DMS153 treated with DMSO at 0.1 percent for 48 hours (cell line): ENCODE results near the gene NXT1.
"Not testable (repeated sequence)": the region's sequence is repeated elsewhere in the genome, so short reads cannot be mapped to it uniquely, and the experiment has no call there.

Experiments
- DNase-seq: peaks from one replicate; lab custom pipeline; 2025; ENCODE audit not compliant: unreplicated experiment; lab: John Stamatoyannopoulos, UW

NXT1 gene

GRCh38 chr20:23350196-23350903, at the start of gene NXT1:
Gene NXT1, plus strand, starts transcription at chr20:23350791. Its CDS starts 3,251 bp downstream, at chr20:23354042.
- DNase-seq, result peak; percentile 91

- DNase-seq, result no peak
Observed at GRCh38 chr20:23301436-23302050, 49.0 kb upstream of the NXT1 start.

- DNase-seq, result no peak
Observed at GRCh38 chr20:23302386-23302785, 48.2 kb upstream of the NXT1 start.

GRCh38 chr20:23302801-23303200, 47.8 kb upstream of the NXT1 start:
- no peak for DNase-seq

- no peak for DNase-seq
Observed at GRCh38 chr20:23303325-23304102, 47.1 kb upstream of the NXT1 start.

GRCh38 chr20:23304616-23305015, 46.0 kb upstream of the NXT1 start:
- DNase-seq, result no peak

GRCh38 chr20:23305098-23305497, 45.5 kb upstream of the NXT1 start:
- no peak for DNase-seq

- DNase-seq, result not testable (repeated sequence)
Observed at GRCh38 chr20:23307393-23307792, 43.2 kb upstream of the NXT1 start.

GRCh38 chr20:23308024-23308423, 42.6 kb upstream of the NXT1 start:
- no peak for DNase-seq

GRCh38 chr20:23308908-23309307, 41.7 kb upstream of the NXT1 start:
- DNase-seq, result no peak

- no peak for DNase-seq
Observed at GRCh38 chr20:23309781-23310180, 40.8 kb upstream of the NXT1 start.

- no peak for DNase-seq
Observed at GRCh38 chr20:23311947-23312506, 38.6 kb upstream of the NXT1 start.

GRCh38 chr20:23313271-23313670, 37.3 kb upstream of the NXT1 start:
- DNase-seq, result no peak

GRCh38 chr20:23314699-23315098, 35.9 kb upstream of the NXT1 start:
- no peak for DNase-seq

- DNase-seq, result no peak
Observed at GRCh38 chr20:23315099-23315498, 35.5 kb upstream of the NXT1 start.

- no peak for DNase-seq
Observed at GRCh38 chr20:23316626-23317025, 34.0 kb upstream of the NXT1 start.

- DNase-seq, result no peak
Observed at GRCh38 chr20:23317081-23317480, 33.5 kb upstream of the NXT1 start.

GRCh38 chr20:23318347-23318746, 32.2 kb upstream of the NXT1 start:
- DNase-seq, result no peak

- DNase-seq, result no peak
Observed at GRCh38 chr20:23320317-23320716, 30.3 kb upstream of the NXT1 start.

GRCh38 chr20:23325107-23325506, 25.5 kb upstream of the NXT1 start:
- DNase-seq, result no peak

- DNase-seq, result no peak
Observed at GRCh38 chr20:23326774-23327173, 23.8 kb upstream of the NXT1 start.
